Measurements from ENCODE around the gene PCSK1.

The PCSK1 gene

GRCh38 chr5:96433066-96433447 is at the start of gene PCSK1:
Gene PCSK1, minus strand, starts transcription at chr5:96433248. Its CDS starts 206 bp downstream, at chr5:96433042.
- Histone ChIP-seq H3K4me3 (ENCODE audit: low read depth in 1 of 5, low read length in 5 of 5) (peak within 1 kb of the TSS in 4 of 5 donors; percentile 11 to 41 (median 26)), H3K27ac (ENCODE audit: low read depth, low read length) (no peak within 1 kb of the TSS), H3K9me3 (ENCODE audit: control insufficient read depth in 5 of 5, low read length in 5 of 5) (no peaks in the 10 kb centered on the region), H3K4me1 (ENCODE audit: control insufficient read depth in 5 of 5, insufficient read depth in 5 of 5, low read length in 5 of 5) (peaks cover 0 to 30% (median 27%) of the 10 kb centered on the region in 5 donors), H3K27me3 (ENCODE audit: control insufficient read depth in 5 of 5, insufficient read depth in 4 of 5, low read length in 5 of 5) (peaks cover 17 to 34% (median 31%) of the 10 kb centered on the region in 5 donors), H3K9ac (ENCODE audit: low read length in 5 of 5) (no peak within 1 kb of the TSS), H3K36me3 (ENCODE audit: control insufficient read depth in 5 of 5, insufficient read depth in 5 of 5, low read length in 5 of 5) (no peaks in the 10 kb centered on the region)

GRCh38 chr5:96481867-96482266 is 48.8 kb upstream of the PCSK1 start:
- Histone ChIP-seq H3K27ac (ENCODE audit: low read depth, low read length) (no peak overlapping the region), H3K27me3 (ENCODE audit: control insufficient read depth in 5 of 5, insufficient read depth in 4 of 5, low read length in 5 of 5) (no peaks in the 10 kb centered on the region), H3K9me3 (ENCODE audit: control insufficient read depth in 5 of 5, low read length in 5 of 5) (no peaks in the 10 kb centered on the region), H3K4me3 (ENCODE audit: low read depth in 1 of 5, low read length in 5 of 5) (no peak overlapping the region), H3K9ac (ENCODE audit: low read length in 5 of 5) (no peak overlapping the region), H3K4me1 (ENCODE audit: control insufficient read depth in 5 of 5, insufficient read depth in 5 of 5, low read length in 5 of 5) (no peaks in the 10 kb centered on the region), H3K36me3 (ENCODE audit: control insufficient read depth in 5 of 5, insufficient read depth in 5 of 5, low read length in 5 of 5) (no peaks in the 10 kb centered on the region)

- H3K9ac ChIP-seq (ENCODE audit: low read length in 5 of 5), result no peak overlapping the region
- no peak overlapping the region for H3K27ac ChIP-seq (ENCODE audit: low read depth, low read length)
- H3K9me3 ChIP-seq (ENCODE audit: control insufficient read depth in 5 of 5, low read length in 5 of 5), result no peaks in the 10 kb centered on the region
These were observed 48.1 kb upstream of the PCSK1 start for GRCh38 chr5:96481009-96481786.

GRCh38 chr5:96478983-96479382 is 45.9 kb upstream of the PCSK1 start:
- no peaks in the 10 kb centered on the region for H3K4me1 ChIP-seq (ENCODE audit: control insufficient read depth in 5 of 5, insufficient read depth in 5 of 5, low read length in 5 of 5)
- H3K4me3 ChIP-seq (ENCODE audit: low read depth in 1 of 5, low read length in 5 of 5), result no peak overlapping the region
- H3K9ac ChIP-seq (ENCODE audit: low read length in 5 of 5), result no peak overlapping the region
- no peaks in the 10 kb centered on the region for H3K9me3 ChIP-seq (ENCODE audit: control insufficient read depth in 5 of 5, low read length in 5 of 5)
- H3K27me3 ChIP-seq (ENCODE audit: control insufficient read depth in 5 of 5, insufficient read depth in 4 of 5, low read length in 5 of 5), result no peaks in the 10 kb centered on the region
- H3K27ac ChIP-seq (ENCODE audit: low read depth, low read length), result no peak overlapping the region
- no peaks in the 10 kb centered on the region for H3K36me3 ChIP-seq (ENCODE audit: control insufficient read depth in 5 of 5, insufficient read depth in 5 of 5, low read length in 5 of 5)

More at GRCh38 chr5:96481009-96481786, 48.1 kb upstream of the PCSK1 start:
- no peaks in the 10 kb centered on the region for H3K36me3 ChIP-seq (ENCODE audit: control insufficient read depth in 5 of 5, insufficient read depth in 5 of 5, low read length in 5 of 5)
- no peak overlapping the region for H3K4me3 ChIP-seq (ENCODE audit: low read depth in 1 of 5, low read length in 5 of 5)
- H3K4me1 ChIP-seq (ENCODE audit: control insufficient read depth in 5 of 5, insufficient read depth in 5 of 5, low read length in 5 of 5), result no peaks in the 10 kb centered on the region
- H3K27me3 ChIP-seq (ENCODE audit: control insufficient read depth in 5 of 5, insufficient read depth in 4 of 5, low read length in 5 of 5), result no peaks in the 10 kb centered on the region

- no peaks in the 10 kb centered on the region for H3K9me3 ChIP-seq (ENCODE audit: control insufficient read depth in 5 of 5, low read length in 5 of 5)
- H3K27ac ChIP-seq (ENCODE audit: low read depth, low read length), result no peak overlapping the region
- H3K27me3 ChIP-seq (ENCODE audit: control insufficient read depth in 5 of 5, insufficient read depth in 4 of 5, low read length in 5 of 5), result no peaks in the 10 kb centered on the region
- no peak overlapping the region for H3K4me3 ChIP-seq (ENCODE audit: low read depth in 1 of 5, low read length in 5 of 5)
- H3K9ac ChIP-seq (ENCODE audit: low read length in 5 of 5), result no peak overlapping the region
- no peaks in the 10 kb centered on the region for H3K4me1 ChIP-seq (ENCODE audit: control insufficient read depth in 5 of 5, insufficient read depth in 5 of 5, low read length in 5 of 5)
- no peaks in the 10 kb centered on the region for H3K36me3 ChIP-seq (ENCODE audit: control insufficient read depth in 5 of 5, insufficient read depth in 5 of 5, low read length in 5 of 5)
These were observed 43.6 kb upstream of the PCSK1 start for GRCh38 chr5:96476654-96477053.

GRCh38 chr5:96474073-96474472 is 41.0 kb upstream of the PCSK1 start:
- Histone ChIP-seq H3K9me3 (ENCODE audit: control insufficient read depth in 5 of 5, low read length in 5 of 5) (no peaks in the 10 kb centered on the region), H3K27ac (ENCODE audit: low read depth, low read length) (no peak overlapping the region), H3K4me1 (ENCODE audit: control insufficient read depth in 5 of 5, insufficient read depth in 5 of 5, low read length in 5 of 5) (no peaks in the 10 kb centered on the region), H3K9ac (ENCODE audit: low read length in 5 of 5) (no peak overlapping the region), H3K4me3 (ENCODE audit: low read depth in 1 of 5, low read length in 5 of 5) (no peak overlapping the region), H3K36me3 (ENCODE audit: control insufficient read depth in 5 of 5, insufficient read depth in 5 of 5, low read length in 5 of 5) (no peaks in the 10 kb centered on the region), H3K27me3 (ENCODE audit: control insufficient read depth in 5 of 5, insufficient read depth in 4 of 5, low read length in 5 of 5) (no peaks in the 10 kb centered on the region)

- no peaks in the 10 kb centered on the region for H3K4me1 ChIP-seq (ENCODE audit: control insufficient read depth in 5 of 5, insufficient read depth in 5 of 5, low read length in 5 of 5)
- no peaks in the 10 kb centered on the region for H3K27me3 ChIP-seq (ENCODE audit: control insufficient read depth in 5 of 5, insufficient read depth in 4 of 5, low read length in 5 of 5)
- H3K9ac ChIP-seq (ENCODE audit: low read length in 5 of 5), result no peak overlapping the region
- H3K36me3 ChIP-seq (ENCODE audit: control insufficient read depth in 5 of 5, insufficient read depth in 5 of 5, low read length in 5 of 5), result no peaks in the 10 kb centered on the region
- no peak overlapping the region for H3K27ac ChIP-seq (ENCODE audit: low read depth, low read length)
- H3K4me3 ChIP-seq (ENCODE audit: low read depth in 1 of 5, low read length in 5 of 5), result no peak overlapping the region
- H3K9me3 ChIP-seq (ENCODE audit: control insufficient read depth in 5 of 5, low read length in 5 of 5), result no peaks in the 10 kb centered on the region
These were observed 40.1 kb upstream of the PCSK1 start for GRCh38 chr5:96473155-96473554.

GRCh38 chr5:96470785-96471184 is 37.7 kb upstream of the PCSK1 start:
- Histone ChIP-seq H3K4me1 (ENCODE audit: control insufficient read depth in 5 of 5, insufficient read depth in 5 of 5, low read length in 5 of 5) (no peaks in the 10 kb centered on the region), H3K27me3 (ENCODE audit: control insufficient read depth in 5 of 5, insufficient read depth in 4 of 5, low read length in 5 of 5) (no peaks in the 10 kb centered on the region), H3K9ac (ENCODE audit: low read length in 5 of 5) (no peak overlapping the region), H3K27ac (ENCODE audit: low read depth, low read length) (no peak overlapping the region), H3K4me3 (ENCODE audit: low read depth in 1 of 5, low read length in 5 of 5) (no peak overlapping the region), H3K9me3 (ENCODE audit: control insufficient read depth in 5 of 5, low read length in 5 of 5) (no peaks in the 10 kb centered on the region), H3K36me3 (ENCODE audit: control insufficient read depth in 5 of 5, insufficient read depth in 5 of 5, low read length in 5 of 5) (no peaks in the 10 kb centered on the region)

GRCh38 chr5:96468956-96469355 is 35.9 kb upstream of the PCSK1 start:
- no peaks in the 10 kb centered on the region for H3K9me3 ChIP-seq (ENCODE audit: control insufficient read depth in 5 of 5, low read length in 5 of 5)
- no peak overlapping the region for H3K27ac ChIP-seq (ENCODE audit: low read depth, low read length)
- no peak overlapping the region for H3K9ac ChIP-seq (ENCODE audit: low read length in 5 of 5)
- H3K4me1 ChIP-seq (ENCODE audit: control insufficient read depth in 5 of 5, insufficient read depth in 5 of 5, low read length in 5 of 5), result no peaks in the 10 kb centered on the region
- H3K27me3 ChIP-seq (ENCODE audit: control insufficient read depth in 5 of 5, insufficient read depth in 4 of 5, low read length in 5 of 5), result no peaks in the 10 kb centered on the region
- H3K36me3 ChIP-seq (ENCODE audit: control insufficient read depth in 5 of 5, insufficient read depth in 5 of 5, low read length in 5 of 5), result no peaks in the 10 kb centered on the region
- H3K4me3 ChIP-seq (ENCODE audit: low read depth in 1 of 5, low read length in 5 of 5), result no peak overlapping the region

GRCh38 chr5:96463091-96463490 is 30.0 kb upstream of the PCSK1 start:
- Histone ChIP-seq H3K36me3 (ENCODE audit: control insufficient read depth in 5 of 5, insufficient read depth in 5 of 5, low read length in 5 of 5) (no peaks in the 10 kb centered on the region), H3K4me1 (ENCODE audit: control insufficient read depth in 5 of 5, insufficient read depth in 5 of 5, low read length in 5 of 5) (no peaks in the 10 kb centered on the region), H3K27me3 (ENCODE audit: control insufficient read depth in 5 of 5, insufficient read depth in 4 of 5, low read length in 5 of 5) (peaks cover 0 to 2% (median 0%) of the 10 kb centered on the region in 5 donors), H3K9ac (ENCODE audit: low read length in 5 of 5) (no peak overlapping the region), H3K27ac (ENCODE audit: low read depth, low read length) (no peak overlapping the region), H3K9me3 (ENCODE audit: control insufficient read depth in 5 of 5, low read length in 5 of 5) (no peaks in the 10 kb centered on the region), H3K4me3 (ENCODE audit: low read depth in 1 of 5, low read length in 5 of 5) (no peak overlapping the region)

All from subcutaneous abdominal adipose tissue (tissue), 5 donors.